Ovary (tissue), 3 donors: ENCODE data around the gene IFNG.

ENCODE experiments used
- CTCF ChIP-seq, 3 donors: fragments of 450-650 bp in 2 of 3; fragments of 200-600 bp in 1 of 3; IDR thresholded peaks; one replicate each; pipeline versions ENCODE4 v1.5.1 to v1.8.0; 2016 to 2022; ENCODE audit warnings: antibody characterized with exemption in 3 of 3, mild to moderate bottlenecking in 1 of 3
- EP300 ChIP-seq: sonication (generic); formaldehyde crosslinking; IDR thresholded peaks from one replicate; pipeline ENCODE4 v1.6.1; 2017; ENCODE audit warnings: antibody characterized with exemption
- POLR2A ChIP-seq: fragments of 450-650 bp; IDR thresholded peaks from one replicate; pipeline ENCODE4 v1.6.1; 2017; ENCODE audit warnings: antibody characterized with exemption, mild to moderate bottlenecking, moderate library complexity
- donor health status: DM: no; HTN: no; CAD: no.

- TF ChIP-seq EP300 (no peak), CTCF (IDR thresholded peaks at IDR 0.05) (no peak), POLR2A (no peak)
Measured at GRCh38 chr12:68154779-68155178, 4.8 kb downstream of the IFNG start.
